HEK293T (cell line): Measurements from ENCODE around the gene ARL17B.
A peak's percentile ranks its signal among the peaks of the same experiment; 100 is the strongest.
"Not testable (repeated sequence)": the region's sequence is repeated elsewhere in the genome, so short reads cannot be mapped to it uniquely, and the experiment has no call there.

Source experiments
- CTCF ChIA-PET: fragments of 350-600 bp; formaldehyde crosslinking; extraction: SDS; loops from one replicate; lab custom pipeline; 2021; ENCODE audit warnings: antibody characterized with exemption, inconsistent platforms; lab: Yijun Ruan, JAX
- POLR2A ChIA-PET: fragments of 350-600 bp; formaldehyde crosslinking; extraction: SDS; loops from one replicate; lab custom pipeline; 2020; ENCODE audit warnings: antibody characterized with exemption, inconsistent platforms; lab: Yijun Ruan, JAX
- DNase-seq: peaks from one replicate; pipeline ENCODE4 v3.0.0; 2012; ENCODE audit warnings: mixed read lengths; ENCODE audit errors: extremely low spot score
- ARNT ChIP-seq: fragments of 450-650 bp; IDR thresholded peaks from 2 replicates; pipeline ENCODE4 v1.6.1; 2017; ENCODE audit warnings: mild to moderate bottlenecking
- BHLHE40 ChIP-seq: fragments of 450-650 bp; IDR thresholded peaks from 2 replicates; pipeline ENCODE4 v1.6.1; 2016; ENCODE audit warnings: mild to moderate bottlenecking, moderate library complexity, borderline replicate concordance
- CTBP1 ChIP-seq: fragments of 450-650 bp; IDR thresholded peaks from 2 replicates; pipeline ENCODE4 v1.6.1; 2016; ENCODE audit warnings: borderline replicate concordance
- ELF4 ChIP-seq: fragments of 450-650 bp; IDR thresholded peaks from 2 replicates; pipeline ENCODE4 v1.6.1; 2017; ENCODE audit warnings: antibody characterized with exemption
- FOXA1 ChIP-seq: fragments of 450-650 bp; IDR thresholded peaks from 2 replicates; pipeline ENCODE4 v1.6.1; 2016; ENCODE audit warnings: mild to moderate bottlenecking
- FOXK2 ChIP-seq: fragments of 450-650 bp; IDR thresholded peaks from 2 replicates; pipeline ENCODE4 v1.6.1; 2016; ENCODE audit warnings: mild to moderate bottlenecking
- FOXM1 ChIP-seq: fragments of 450-650 bp; IDR thresholded peaks from 2 replicates; pipeline ENCODE4 v1.6.1; 2017; ENCODE audit warnings: mild to moderate bottlenecking, borderline replicate concordance
- HDGF ChIP-seq: fragments of 450-650 bp; IDR thresholded peaks from 2 replicates; pipeline ENCODE4 v1.6.1; 2017; ENCODE audit warnings: antibody characterized with exemption, borderline replicate concordance
- L3MBTL2 ChIP-seq: fragments of 450-650 bp; conservative IDR thresholded peaks from 2 replicates; pipeline ENCODE4 v1.6.1; 2016; ENCODE audit warnings: mild to moderate bottlenecking
- LEF1 ChIP-seq: fragments of 450-650 bp; IDR thresholded peaks from 2 replicates; pipeline ENCODE4 v1.6.1; 2017; ENCODE audit warnings: mild to moderate bottlenecking, borderline replicate concordance
- NFRKB ChIP-seq: fragments of 450-650 bp; IDR thresholded peaks from 2 replicates; pipeline ENCODE4 v1.6.1; 2016; ENCODE audit warnings: mild to moderate bottlenecking, moderate library complexity
- PKNOX1 ChIP-seq: fragments of 450-650 bp; IDR thresholded peaks from 2 replicates; pipeline ENCODE4 v1.6.1; 2016
- SP1 ChIP-seq: fragments of 450-650 bp; IDR thresholded peaks from 2 replicates; pipeline ENCODE4 v1.6.1; 2017
- SUZ12 ChIP-seq: fragments of 450-650 bp; IDR thresholded peaks from 2 replicates; pipeline ENCODE4 v1.6.1; 2016; ENCODE audit warnings: mild to moderate bottlenecking
- TARDBP ChIP-seq: fragments of 450-650 bp; IDR thresholded peaks from 2 replicates; pipeline ENCODE4 v1.6.1; 2016
- ZNF384 ChIP-seq: fragments of 450-650 bp; IDR thresholded peaks from 2 replicates; pipeline ENCODE4 v1.6.1; 2016

Gene ARL17B

GRCh38 chr17:46273541-46274236, 87.9 kb downstream of the ARL17B start:
- DNase-seq: no peak
- CTCF ChIA-PET: interaction anchor here (0.5 kb wide), 1 partner anchor 16 kb away, joined by 3 read pairs; no protein-coding TSS in a partner anchor
- POLR2A ChIA-PET: no interaction called here
- TF ChIP-seq BHLHE40 (no peak), HDGF (no peak), FOXM1 (no peak), ZNF384 (no peak), PKNOX1 (no peak), LEF1 (no peak), SP1 (no peak), FOXA1 (no peak), CTBP1 (no peak), NFRKB (no peak), TARDBP (no peak)

- CTCF ChIA-PET: interaction anchor here (1.7 kb wide), 1 partner anchor 77 kb away, joined by 4 read pairs; the partner anchor contains the start of gene KANSL1
- DNase-seq: no peak
- no peak for TF ChIP-seq ELF4
- TF ChIP-seq HDGF: no peak
- no peak for TF ChIP-seq NFRKB
- TF ChIP-seq SP1: no peak
- no peak for TF ChIP-seq L3MBTL2
- no peak for TF ChIP-seq FOXM1
- no peak for TF ChIP-seq CTBP1
- no peak for TF ChIP-seq ARNT
- no peak for TF ChIP-seq LEF1
- TF ChIP-seq FOXK2: no peak
- TF ChIP-seq FOXA1: no peak
- TF ChIP-seq TARDBP: no peak
- TF ChIP-seq BHLHE40: no peak
- no peak for TF ChIP-seq ZNF384
- no peak for TF ChIP-seq PKNOX1
- no peak for TF ChIP-seq SUZ12
- POLR2A ChIA-PET: no interaction called here
Measured at GRCh38 chr17:46270032-46270431, 91.5 kb downstream of the ARL17B start.

GRCh38 chr17:46266656-46267544, 94.7 kb downstream of the ARL17B start:
- ChIA-PET POLR2A (interaction anchor here (0.6 to 1.6 kb wide), 8 partner anchors 10 to 681 kb away, joined by 3 to 5 read pairs (median 4); partner anchors contain the start of gene KANSL1), CTCF (interaction anchor here (0.5 to 1.2 kb wide), 2 partner anchors 20 to 264 kb away, joined by 3 read pairs; no protein-coding TSS in a partner anchor)
- no peak for TF ChIP-seq PKNOX1
- TF ChIP-seq FOXM1: no peak
- peak; percentile 33; the same call in 1 of the 2 replicates for TF ChIP-seq L3MBTL2
- no peak for TF ChIP-seq SUZ12
- no peak for TF ChIP-seq NFRKB
- peak; percentile 91 for DNase-seq

GRCh38 chr17:46266063-46266655, 95.4 kb downstream of the ARL17B start:
- ChIA-PET POLR2A (interaction anchor here (0.6 to 1.6 kb wide), 7 partner anchors 11 to 680 kb away, joined by 3 to 5 read pairs (median 4); partner anchors contain the start of gene KANSL1), CTCF (interaction anchor here (0.5 kb wide), 1 partner anchor 263 kb away, joined by 3 read pairs; no protein-coding TSS in a partner anchor)
- peak; percentile 51 for TF ChIP-seq L3MBTL2
- DNase-seq: not testable (repeated sequence)

- POLR2A ChIA-PET: no interaction called here
- no peak for TF ChIP-seq CTBP1
- no peak for TF ChIP-seq HDGF
- no peak for TF ChIP-seq ZNF384
- CTCF ChIA-PET: interaction anchor here (1.6 kb wide), 1 partner anchor 678 kb away, joined by 4 read pairs; no protein-coding TSS in a partner anchor
- DNase-seq: no peak
Measured at GRCh38 chr17:46264456-46265198, 96.9 kb downstream of the ARL17B start.
